GM19043 (cell line): Measurements from ENCODE around the gene GCNT1.
"Not testable (repeated sequence)": the region's sequence is repeated elsewhere in the genome, so short reads cannot be mapped to it uniquely, and the experiment has no call there.

ENCODE experiments used
- ATAC-seq: cut with Tn5 transposase; IDR thresholded peaks from one replicate; pipeline ENCODE4 v1.9.1; 2021; ENCODE audit warnings: low read depth; ENCODE audit not compliant: unreplicated experiment

Gene GCNT1

DNA sequence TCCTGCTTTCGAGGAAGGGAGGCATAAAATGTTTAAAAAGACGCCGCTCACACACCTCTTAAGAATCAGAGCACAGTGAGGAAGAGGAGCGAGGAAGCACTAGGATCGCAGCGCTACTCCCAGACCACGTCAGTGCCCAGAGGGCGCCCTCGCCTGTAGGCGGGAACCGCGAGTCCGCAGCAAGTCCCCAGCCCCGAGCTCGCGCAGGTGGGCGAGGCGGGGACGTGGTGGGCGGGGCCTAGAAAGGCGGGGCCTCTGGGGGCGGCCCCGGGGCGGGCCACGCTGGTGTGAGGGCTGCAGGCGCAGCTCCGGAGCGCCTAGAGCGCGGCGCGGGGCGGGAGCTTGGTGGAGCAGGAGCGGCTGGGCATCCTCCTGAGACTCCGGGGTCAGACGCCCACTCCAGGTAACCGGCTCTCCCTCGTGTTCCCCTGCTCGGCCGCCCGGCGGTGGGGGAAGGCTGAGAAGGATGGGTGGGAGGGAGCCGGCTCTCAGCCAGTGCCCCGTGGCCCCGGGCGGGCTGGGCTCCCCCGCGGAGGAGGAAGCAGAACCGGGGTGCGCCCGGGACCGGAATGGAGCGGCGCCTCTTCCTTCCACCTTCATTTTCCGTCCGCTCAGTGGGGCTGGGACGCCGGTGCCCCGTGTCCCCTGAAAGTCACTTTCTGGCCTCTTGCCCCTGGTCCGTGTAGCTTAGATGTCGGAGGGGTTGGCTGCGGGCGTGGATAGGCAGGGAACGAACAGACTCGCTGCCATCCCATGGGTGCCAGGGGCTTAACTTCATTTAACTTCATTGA is at the start of gene GCNT1:
Gene GCNT1, plus strand, starts transcription at position 280 of the 791 bp plus-strand sequence. CDS start 43,200 bp downstream, outside the sequence.
- ATAC-seq, result peak; percentile 80

DNA sequence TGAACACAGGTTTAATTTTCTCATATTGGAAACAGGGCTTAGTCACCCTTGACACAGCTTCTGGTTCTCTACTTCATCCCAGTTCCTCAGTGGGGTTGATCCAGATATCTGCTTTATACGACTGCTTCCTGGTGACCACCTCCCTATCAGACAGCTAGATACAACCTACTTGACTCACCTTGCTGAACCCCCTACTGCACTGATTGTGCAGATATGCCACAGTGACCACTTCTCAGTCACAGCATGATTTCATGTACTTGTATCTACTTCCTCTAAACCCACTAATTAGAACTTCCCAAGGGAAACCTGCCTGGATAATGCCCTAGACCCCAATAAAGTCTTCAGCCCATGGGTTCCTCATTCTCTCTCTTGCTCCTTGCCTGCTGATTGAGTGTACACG is 46.3 kb upstream of the GCNT1 start:
- ATAC-seq, result no peak

DNA sequence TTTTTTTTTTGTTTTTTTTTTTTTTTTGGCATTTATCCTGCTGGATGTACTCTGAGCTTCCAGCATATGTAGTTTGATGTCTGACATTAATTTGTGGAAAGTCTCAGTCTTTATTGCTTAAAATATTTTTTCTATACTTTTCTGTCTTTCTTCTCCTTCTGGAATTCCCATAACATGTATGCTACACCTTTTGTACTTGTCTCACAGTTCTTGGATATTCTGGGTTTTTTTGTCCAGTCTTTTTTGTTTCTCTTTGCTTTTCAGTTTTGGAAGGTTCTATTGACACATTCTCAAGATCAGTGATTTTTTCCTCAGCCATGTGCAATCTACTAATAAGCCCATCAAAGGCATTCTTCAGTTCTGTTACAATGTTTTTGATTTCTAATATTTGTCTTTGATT is 45.3 kb upstream of the GCNT1 start:
- no peak for ATAC-seq

DNA sequence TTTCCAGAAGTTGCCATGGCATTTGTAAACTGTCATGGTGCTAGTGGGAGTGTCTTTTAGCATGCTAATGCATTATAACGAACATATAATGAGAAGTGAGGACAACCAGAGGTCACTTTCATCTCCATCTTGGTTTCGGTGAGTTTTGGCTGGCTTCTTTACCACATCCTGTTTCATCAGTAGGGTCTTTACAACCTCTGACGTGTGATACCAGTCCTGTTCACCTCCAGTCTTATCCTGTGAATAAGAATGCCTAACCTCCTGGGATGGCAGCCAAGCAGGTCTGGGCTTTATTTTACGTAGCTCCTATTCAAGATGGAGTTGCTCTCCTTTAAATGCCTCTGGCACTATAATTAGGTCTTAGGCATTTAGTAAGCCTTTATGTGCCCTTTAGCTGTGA is 44.3 kb upstream of the GCNT1 start:
- ATAC-seq, result peak; percentile 69

DNA sequence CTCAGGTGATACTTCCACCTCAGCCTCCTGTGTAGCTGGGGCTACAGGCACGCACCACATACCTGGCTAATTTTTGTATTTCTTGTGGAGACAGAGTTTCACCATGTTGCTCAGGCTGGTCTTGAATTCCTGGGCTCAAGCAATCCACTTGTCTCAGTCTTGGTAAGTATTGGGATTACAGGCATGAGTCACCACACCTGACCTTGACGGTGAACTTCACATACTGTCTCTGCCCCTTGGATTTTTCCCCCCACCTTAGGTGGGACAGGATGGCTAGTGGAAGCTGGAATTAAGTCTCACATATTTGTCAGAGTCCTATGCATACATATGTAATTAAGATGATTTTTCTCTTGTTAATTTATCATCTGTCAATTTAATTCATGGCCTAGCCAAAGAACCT is 43.8 kb upstream of the GCNT1 start:
- ATAC-seq, result no peak

DNA sequence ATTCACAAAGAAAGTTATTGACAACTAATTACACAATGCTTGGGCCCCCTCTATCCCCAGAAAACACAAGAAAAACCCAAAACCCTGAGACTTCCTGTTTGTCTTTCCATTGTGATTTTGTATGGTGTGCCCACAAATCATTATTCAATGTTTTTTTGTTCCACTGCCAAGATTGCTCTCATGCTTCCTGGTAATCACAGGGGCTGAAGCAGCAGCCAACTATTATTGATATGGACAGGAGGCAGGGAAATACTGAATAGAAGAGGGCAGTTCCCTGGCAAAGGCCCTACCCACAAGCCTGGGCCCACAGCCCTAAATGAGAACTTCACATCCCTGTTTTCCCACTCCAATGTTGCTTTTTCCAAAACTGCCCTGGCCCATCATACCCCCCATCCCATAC is 43.3 kb upstream of the GCNT1 start:
- no peak for ATAC-seq

DNA sequence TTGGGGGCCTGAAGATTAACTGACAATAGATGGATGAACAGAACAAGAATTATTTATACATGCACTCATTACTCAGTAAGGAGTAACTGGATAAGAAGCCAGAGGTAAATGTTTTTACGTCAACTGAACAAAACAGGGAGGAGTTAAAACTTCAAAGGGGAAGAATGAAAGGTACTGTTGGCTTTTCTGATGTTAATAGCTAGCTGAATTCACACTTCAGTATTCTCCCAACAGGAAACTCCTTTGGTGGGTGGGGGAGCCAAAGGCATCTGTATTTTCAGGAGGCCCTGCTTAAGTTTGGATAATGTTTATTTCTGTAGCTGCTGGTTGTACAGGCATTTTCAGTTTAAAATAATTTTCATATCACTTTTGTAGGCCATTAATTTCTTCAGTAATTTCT is 41.6 kb upstream of the GCNT1 start:
- ATAC-seq, result no peak

DNA sequence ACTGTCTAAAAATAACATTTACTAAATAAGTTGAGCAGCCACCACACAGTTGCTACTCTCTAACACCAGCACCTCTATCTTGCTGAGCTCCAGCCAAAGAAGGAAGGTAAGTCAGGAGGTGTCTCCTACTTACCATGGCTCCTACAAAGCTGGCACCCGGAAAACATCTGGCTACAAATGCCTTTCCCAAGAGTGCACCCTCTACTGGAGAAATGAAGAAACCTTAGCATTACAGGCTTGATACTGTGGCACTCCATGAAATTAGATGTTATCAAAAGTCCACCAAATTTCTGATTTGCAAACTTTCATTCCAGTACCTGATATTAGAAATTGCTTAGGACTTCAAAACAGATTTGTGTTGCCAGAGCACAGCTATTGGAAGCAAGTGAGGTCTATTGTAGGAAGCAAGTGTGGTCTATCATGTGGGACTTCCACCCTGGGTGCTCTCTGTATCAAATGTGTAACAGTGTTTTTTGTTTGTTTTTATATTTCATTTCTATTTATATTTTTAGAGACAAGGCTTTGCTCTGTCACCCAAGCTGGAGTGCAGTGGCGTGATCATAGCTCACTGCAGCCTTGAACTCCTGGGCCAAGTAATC is 39.1 kb upstream of the GCNT1 start:
- no peak for ATAC-seq

DNA sequence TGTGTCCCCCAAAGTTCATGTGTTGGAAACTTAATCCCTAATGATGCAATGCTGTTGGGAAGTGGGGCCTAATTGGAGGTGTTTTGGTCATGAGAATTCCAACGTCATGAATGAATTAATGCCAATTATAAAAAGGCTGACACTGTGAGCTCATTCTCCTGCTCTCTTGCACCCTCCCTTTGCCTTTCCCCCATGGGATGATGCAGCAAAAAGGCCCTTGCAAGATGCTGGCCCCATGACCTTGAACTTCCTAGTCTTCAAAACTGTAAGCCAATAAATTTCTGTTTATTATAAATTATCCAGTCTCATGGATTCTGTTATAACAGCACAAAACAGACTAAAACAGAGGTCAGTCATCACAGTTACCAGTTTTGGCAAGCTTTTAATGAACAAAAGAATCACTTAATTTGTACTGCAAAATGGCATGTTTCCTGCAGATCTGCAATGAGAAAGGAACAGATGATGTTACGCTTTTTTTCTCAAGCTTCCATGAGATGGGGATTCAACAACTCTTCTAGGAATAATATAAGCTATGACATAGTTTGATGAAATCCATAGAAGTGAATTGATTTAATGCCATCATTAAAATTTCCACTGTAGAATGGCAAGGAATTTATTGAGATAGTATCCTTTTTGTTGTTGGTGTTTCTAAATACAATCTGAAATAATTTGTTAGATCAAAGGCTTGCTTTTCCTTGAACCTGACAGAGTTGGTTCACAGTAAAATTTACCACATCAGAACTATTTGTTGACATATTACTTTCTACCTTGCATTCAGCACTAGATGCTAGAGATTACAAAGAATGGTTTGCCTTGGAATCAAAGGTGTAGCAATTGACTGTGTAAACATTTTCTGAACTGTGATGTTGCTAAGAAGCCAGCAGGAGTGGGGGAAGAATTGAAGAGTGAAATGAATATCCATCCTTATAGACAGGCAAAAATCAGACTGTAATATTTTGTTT is 35.5 kb upstream of the GCNT1 start:
- no peak for ATAC-seq

DNA sequence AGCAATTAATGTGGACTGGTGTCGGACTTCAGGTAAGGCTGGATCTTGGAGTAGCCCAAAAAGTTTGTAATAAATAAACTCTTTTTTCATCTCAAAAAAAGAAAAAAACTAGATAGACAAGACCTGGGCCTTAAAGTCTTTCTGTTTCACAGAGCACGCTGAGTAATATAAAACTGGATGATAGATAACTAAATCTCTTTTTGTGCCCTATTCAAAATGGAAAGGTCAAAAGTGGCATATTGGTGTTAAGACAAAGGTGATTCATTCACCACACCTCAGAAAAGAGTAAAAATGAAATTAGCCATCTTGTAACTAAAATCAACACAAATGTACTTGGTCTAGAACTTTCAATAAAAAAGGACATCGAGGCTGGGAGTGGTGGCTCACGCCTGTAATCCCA is 34.5 kb upstream of the GCNT1 start:
- no peak for ATAC-seq

DNA sequence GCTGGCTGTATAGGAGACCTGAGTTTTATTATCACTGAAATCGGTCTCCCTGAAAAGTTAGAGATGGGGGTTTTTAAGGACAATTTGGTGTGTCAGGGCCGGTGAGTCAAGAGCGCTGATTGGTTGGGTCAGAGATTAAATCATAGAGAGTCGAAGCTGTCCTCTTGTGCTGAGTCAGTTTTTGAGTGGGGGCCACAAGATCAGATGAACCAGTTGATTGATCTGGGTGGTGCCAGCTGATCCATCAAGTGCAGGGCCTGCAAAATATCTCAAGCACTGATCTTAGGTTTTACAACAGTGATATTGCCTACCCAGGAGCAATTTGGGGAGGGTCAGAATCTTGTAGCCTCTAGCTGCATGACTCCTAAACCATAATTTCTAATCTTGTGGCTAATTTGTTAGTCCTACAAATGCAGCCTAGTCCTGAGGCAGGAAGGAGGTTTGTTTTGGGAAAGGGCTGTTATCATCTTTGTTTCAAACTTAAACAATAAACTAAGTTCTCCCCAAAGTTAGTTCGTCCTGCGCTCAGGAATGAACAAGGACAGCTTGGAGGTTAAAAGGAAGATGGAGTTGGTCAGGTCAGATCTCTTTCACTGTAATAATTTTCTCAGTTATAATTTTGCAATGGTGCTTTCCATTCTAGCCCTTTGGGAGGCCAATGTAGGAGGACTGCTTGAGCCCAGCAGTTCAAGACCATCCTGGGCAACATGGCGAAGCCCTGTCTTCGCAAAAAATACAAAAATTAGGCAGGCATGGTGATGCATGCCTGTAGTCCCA is 33.1 kb upstream of the GCNT1 start:
- ATAC-seq, result no peak

DNA sequence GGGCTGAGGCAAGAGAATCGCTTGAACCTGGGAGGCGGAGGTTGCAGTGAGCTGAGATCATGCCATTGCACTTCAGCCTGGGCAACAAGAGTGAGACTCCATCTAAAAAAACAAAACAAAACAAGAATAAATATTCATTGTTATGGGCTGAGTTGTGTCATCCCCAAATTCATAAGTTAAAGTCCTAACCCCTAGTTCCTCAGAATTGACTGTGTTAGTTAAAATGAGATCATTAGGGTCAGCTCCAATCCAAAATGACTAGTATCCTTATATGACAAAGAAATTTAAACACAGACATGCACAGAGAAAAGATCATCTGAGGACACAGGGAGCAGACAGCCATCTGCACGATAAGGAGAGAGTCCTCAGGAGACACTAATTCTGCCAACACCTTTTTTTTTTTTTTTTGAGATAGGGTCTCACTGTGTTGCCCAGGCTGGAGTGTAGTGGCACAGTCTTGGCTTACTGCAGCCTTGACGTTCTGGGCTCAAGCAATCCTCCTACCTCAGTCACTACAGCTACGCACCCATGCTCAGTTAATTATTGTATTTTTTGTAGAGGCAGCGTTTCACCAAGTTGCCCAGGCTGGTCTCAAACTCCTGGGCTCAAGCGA is 32.1 kb upstream of the GCNT1 start:
- no peak for ATAC-seq

DNA sequence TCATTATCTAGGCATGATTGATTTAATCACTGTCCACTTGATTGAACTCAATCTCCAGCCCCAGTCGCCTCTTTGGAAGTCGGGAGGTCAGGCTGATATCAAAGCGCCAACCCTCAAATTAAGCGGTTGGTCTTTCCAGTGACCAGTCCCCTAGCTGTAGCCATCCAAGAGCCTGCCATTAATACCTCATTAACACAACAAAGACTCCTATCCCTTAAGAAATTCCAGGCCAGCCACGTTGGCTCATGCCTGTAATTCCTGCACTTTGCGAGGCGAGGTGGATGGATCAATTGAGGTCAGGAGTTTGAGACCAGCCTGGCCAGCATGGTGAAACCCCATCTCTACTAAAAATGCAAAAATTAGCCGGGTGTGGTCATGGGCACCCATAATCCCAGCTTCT is 27.4 kb upstream of the GCNT1 start:
- ATAC-seq, result no peak

DNA sequence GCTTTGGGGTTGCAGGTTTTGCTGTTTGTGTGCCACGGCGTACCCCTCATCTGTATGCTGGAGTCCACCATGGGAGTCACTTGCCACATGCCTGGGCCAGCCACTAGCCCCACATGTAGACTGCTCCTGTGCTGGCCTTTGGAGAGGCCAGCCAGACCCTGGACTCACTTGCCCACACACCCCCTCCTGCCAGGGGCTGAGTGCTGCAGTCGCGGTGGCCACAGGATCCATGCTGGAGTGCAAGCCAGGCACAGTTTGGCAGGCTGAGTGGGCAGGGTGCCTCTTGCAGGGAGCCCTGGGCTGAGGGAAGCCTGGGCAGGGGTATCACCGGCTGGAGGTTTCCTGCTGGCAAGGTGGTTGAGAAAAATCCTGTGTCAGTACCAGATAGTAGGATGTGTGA is 25.6 kb upstream of the GCNT1 start:
- no peak for ATAC-seq

DNA sequence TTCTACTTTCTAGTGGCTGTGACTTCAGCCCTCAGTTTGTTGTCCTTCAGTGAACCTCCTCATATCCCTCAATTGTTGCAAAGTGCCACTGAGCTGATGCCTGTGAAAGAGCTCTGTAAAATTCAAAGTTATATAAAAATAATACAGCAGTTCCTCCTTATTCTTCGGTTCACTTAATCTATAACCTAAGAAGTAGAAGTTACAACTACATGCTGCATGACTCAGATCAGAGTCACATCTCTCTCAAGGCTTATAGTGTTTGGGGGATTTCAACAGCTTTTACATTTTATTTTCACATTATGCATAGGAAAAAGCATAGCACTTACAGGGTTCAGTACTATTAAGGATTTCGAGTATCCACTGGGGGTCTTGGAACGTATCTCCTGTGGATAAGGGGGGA is 25.1 kb upstream of the GCNT1 start:
- ATAC-seq, result no peak

DNA sequence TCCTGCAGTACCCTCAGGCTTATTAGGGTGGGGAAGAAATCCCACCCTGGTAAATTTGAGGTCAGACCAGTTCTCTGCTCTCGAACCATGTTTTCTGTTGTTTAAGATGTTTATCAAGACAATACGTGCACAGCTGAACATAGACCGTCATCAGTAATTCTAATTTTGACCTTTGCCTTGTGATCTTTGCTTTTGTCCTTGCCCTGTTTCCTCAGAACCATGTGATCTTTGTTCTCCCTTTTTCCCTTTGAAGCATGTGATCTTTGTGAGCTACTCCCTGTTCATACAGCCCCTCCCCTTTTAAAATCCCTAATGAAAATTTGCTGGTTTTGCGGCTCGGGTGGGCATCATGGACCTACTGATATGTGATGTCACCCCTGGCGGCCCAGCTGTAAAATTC is 24.1 kb upstream of the GCNT1 start:
- not testable (repeated sequence) for ATAC-seq

DNA sequence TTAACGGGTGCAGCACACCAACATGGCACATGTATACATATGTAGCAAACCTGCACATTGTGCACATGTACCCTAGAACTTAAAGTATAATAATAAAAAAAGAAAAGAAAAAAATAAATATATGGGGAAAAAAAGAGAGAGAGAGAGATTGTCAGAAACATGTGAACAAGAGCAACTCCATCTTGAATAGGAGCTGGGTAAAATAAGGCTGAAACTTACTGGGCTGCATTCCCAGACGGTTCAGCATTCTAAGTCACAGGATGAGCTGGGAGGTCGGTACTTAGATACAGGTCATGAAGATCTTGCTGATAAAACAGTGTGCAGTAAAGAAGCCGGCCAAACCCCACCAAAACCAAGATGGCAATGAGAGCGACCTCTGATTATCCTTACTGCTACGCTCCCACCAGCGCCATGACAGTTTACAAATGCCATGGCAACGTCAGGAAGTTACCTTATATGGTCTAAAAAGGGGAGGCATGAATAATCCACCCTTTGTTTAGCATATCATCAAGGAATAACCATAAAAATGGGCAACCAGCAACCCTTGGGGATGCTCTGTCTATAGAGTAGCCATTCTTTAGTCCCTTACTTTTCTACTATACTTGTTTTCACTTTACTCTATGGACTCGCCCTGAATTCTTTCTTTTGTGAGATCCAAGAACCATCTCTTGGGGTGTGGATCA is 21.8 kb upstream of the GCNT1 start:
- not testable (repeated sequence) for ATAC-seq

DNA sequence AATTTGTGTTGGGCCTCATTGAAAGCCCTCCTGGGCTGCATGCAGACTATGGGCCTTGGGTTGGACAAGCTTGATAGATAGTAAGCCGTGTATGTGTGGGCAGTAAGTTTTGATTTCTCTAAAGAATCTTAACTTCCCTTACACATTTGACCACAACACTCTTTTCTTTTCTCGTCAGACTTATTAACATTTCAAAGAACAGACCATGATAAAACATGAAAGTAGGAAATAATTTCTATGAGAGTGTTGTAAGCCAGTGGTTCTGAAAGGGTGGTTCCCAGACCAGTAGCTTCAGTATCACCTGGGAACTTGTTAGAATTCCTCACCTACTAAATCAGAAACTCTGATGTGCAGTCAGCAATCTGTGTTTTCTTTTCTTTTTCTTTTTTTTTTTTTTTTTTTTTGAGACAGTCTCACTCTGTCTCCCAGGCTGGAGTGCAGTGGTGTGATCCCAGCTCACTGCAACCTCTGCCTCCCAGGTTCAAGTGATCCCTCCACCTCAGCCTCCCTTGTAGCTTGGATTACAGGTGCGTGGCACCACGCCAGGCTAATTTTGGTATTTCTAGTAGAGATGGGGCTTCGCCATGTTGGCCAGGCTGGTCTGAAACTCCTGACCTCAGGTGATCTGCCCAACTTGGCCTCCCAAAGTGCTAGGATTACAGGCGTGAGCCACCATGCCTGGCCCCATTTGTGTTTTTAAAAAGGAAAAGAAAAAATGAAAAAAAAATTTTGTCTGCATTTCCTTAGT is 20.0 kb upstream of the GCNT1 start:
- peak; percentile 58 for ATAC-seq
